ENCODE measurements around the gene NAA10.

The NAA10 gene

GRCh38 chrX:153932220-153932915 is 2.5 kb downstream of the NAA10 start:
- Histone ChIP-seq H3K9me3 (replicated peaks; ENCODE audit: low read length) (no peaks in the 10 kb centered on the region), H3K4me1 (ENCODE audit: control insufficient read depth, insufficient read depth, low read length) (peaks cover 28% of the 10 kb centered on the region), H3K4me3 (ENCODE audit: low read length) (no peak overlapping the region), H3K4me2 (ENCODE audit: low read length) (no peak overlapping the region), H3K9ac (ENCODE audit: low read depth, low read length) (no peak overlapping the region), H3K36me3 (ENCODE audit: insufficient read depth, low read length) (peaks cover 34% of the 10 kb centered on the region), H3K27me3 (ENCODE audit: control insufficient read depth, insufficient read depth, low read length) (no peaks in the 10 kb centered on the region)

DNA sequence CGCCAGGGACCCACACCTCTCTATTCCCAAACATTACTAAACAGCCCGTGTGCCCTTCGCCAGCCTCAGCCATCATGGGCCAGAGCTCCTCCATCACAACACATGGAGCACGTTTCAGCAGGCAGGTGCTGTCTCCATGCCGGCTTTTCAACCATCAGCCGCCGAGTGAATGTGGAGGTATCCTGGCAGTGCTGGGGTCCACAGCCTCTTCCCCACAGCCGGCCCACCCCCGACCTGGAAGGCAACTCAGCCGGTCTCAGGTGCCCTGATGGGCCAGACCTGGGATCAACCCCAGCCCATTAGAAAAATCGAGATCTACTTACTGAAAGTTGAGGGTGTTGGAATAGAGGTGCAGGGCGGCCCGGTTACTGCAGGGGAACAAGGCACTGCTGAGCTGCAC is 3.1 kb downstream of the NAA10 start:
- H3K36me3 ChIP-seq (ENCODE audit: insufficient read depth, low read length): peaks cover 34% of the 10 kb centered on the region
- H3K9me3 ChIP-seq (replicated peaks; ENCODE audit: low read length): no peaks in the 10 kb centered on the region
- no peak overlapping the region for H3K4me2 ChIP-seq (ENCODE audit: low read length)
- no peaks in the 10 kb centered on the region for H3K27me3 ChIP-seq (ENCODE audit: control insufficient read depth, insufficient read depth, low read length)
- H3K4me1 ChIP-seq (ENCODE audit: control insufficient read depth, insufficient read depth, low read length): peaks cover 34% of the 10 kb centered on the region
- H3K9ac ChIP-seq (ENCODE audit: low read depth, low read length): no peak overlapping the region
- no peak overlapping the region for H3K4me3 ChIP-seq (ENCODE audit: low read length)

GRCh38 chrX:153931151-153931550 is 3.7 kb downstream of the NAA10 start:
- H3K4me2 ChIP-seq (ENCODE audit: low read length): no peak overlapping the region
- no peak overlapping the region for H3K4me3 ChIP-seq (ENCODE audit: low read length)
- peaks cover 34% of the 10 kb centered on the region for H3K36me3 ChIP-seq (ENCODE audit: insufficient read depth, low read length)
- no peak overlapping the region for H3K9ac ChIP-seq (ENCODE audit: low read depth, low read length)
- H3K4me1 ChIP-seq (ENCODE audit: control insufficient read depth, insufficient read depth, low read length): peaks cover 40% of the 10 kb centered on the region
- no peaks in the 10 kb centered on the region for H3K9me3 ChIP-seq (replicated peaks; ENCODE audit: low read length)
- no peaks in the 10 kb centered on the region for H3K27me3 ChIP-seq (ENCODE audit: control insufficient read depth, insufficient read depth, low read length)

DNA sequence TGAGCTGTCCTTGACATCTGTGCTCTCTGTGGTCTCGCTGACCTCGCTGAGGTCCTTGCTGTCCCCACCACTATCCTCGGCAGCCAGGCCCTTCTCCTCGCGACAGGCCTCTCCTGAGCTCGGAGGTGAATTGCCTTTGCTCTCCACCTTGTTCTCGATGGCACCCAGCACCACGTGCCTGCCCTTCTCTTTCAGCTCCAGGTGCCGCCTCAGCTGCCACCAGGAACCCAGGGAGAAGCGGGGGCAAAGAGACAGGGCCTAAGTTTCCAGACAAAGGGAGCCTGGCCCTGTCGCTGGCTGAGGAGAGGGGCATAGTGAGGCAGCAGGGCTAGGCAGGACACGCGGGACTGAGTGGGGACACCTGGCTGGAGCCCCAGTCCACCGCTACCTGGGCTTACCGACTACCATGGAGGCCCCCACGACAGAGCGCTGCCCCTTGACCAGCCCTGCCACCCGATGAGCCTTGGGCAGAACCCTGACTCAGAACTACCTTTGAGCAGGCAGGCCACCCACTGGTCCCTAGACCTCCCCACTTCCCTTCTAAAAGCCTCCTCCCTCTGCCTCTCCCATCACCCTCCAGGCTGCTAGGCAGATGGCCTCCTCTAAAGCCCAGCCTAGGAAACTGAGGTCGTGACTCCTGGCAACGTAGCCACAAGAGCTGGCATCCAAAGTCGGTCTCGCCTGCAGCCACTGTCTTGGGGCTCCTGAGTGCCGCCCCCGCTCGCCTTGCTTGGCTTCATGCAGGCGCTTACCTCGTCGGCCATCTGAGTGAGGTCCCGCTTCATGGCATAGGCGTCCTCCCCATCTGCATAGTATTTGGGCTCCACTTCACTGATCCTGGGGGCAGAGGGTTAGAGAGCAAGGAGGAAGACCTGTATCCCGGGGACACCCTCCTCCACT is 4.6 kb downstream of the NAA10 start:
- Histone ChIP-seq H3K4me2 (ENCODE audit: low read length) (no peak overlapping the region), H3K4me3 (ENCODE audit: low read length) (no peak overlapping the region), H3K9me3 (replicated peaks; ENCODE audit: low read length) (no peaks in the 10 kb centered on the region), H3K36me3 (ENCODE audit: insufficient read depth, low read length) (peaks cover 34% of the 10 kb centered on the region), H3K9ac (ENCODE audit: low read depth, low read length) (no peak overlapping the region), H3K27me3 (ENCODE audit: control insufficient read depth, insufficient read depth, low read length) (no peaks in the 10 kb centered on the region), H3K4me1 (ENCODE audit: control insufficient read depth, insufficient read depth, low read length) (peaks cover 37% of the 10 kb centered on the region)

DNA sequence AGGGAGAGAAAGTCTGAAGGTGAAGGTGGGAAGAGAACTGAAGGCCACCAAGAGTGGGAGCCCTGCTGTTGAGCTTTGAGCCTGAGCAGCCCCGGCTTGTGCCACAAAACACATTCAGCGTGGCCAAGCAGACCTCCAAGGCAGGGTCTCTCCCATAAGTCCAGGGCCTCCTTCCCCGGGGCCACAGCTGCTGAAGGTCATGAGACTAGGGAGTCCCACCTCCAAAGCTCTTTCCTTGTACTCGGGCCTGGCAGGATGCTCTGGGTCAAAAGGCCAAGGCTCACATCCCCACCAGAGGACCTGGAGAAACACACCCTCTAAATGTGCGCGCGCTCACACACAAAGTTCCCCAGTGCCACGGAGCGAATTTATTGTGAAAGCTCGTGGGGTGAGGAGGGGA is 5.3 kb downstream of the NAA10 start:
- H3K9me3 ChIP-seq (replicated peaks; ENCODE audit: low read length): no peaks in the 10 kb centered on the region
- H3K36me3 ChIP-seq (ENCODE audit: insufficient read depth, low read length): peaks cover 34% of the 10 kb centered on the region
- H3K27me3 ChIP-seq (ENCODE audit: control insufficient read depth, insufficient read depth, low read length): no peaks in the 10 kb centered on the region
- no peak overlapping the region for H3K9ac ChIP-seq (ENCODE audit: low read depth, low read length)
- H3K4me3 ChIP-seq (ENCODE audit: low read length): no peak overlapping the region
- H3K4me1 ChIP-seq (ENCODE audit: control insufficient read depth, insufficient read depth, low read length): peaks cover 37% of the 10 kb centered on the region
- H3K4me2 ChIP-seq (ENCODE audit: low read length): no peak overlapping the region

- H3K9me3 ChIP-seq (replicated peaks; ENCODE audit: low read length): no peaks in the 10 kb centered on the region
- no peak overlapping the region for H3K4me3 ChIP-seq (ENCODE audit: low read length)
- peak overlapping the region; percentile 83 for H3K4me2 ChIP-seq (ENCODE audit: low read length)
- H3K27me3 ChIP-seq (ENCODE audit: control insufficient read depth, insufficient read depth, low read length): no peaks in the 10 kb centered on the region
- peaks cover 35% of the 10 kb centered on the region for H3K4me1 ChIP-seq (ENCODE audit: control insufficient read depth, insufficient read depth, low read length)
- H3K36me3 ChIP-seq (ENCODE audit: insufficient read depth, low read length): peaks cover 34% of the 10 kb centered on the region
- H3K9ac ChIP-seq (ENCODE audit: low read depth, low read length): no peak overlapping the region
These were observed 6.0 kb downstream of the NAA10 start for GRCh38 chrX:153928846-153929245.

DNA sequence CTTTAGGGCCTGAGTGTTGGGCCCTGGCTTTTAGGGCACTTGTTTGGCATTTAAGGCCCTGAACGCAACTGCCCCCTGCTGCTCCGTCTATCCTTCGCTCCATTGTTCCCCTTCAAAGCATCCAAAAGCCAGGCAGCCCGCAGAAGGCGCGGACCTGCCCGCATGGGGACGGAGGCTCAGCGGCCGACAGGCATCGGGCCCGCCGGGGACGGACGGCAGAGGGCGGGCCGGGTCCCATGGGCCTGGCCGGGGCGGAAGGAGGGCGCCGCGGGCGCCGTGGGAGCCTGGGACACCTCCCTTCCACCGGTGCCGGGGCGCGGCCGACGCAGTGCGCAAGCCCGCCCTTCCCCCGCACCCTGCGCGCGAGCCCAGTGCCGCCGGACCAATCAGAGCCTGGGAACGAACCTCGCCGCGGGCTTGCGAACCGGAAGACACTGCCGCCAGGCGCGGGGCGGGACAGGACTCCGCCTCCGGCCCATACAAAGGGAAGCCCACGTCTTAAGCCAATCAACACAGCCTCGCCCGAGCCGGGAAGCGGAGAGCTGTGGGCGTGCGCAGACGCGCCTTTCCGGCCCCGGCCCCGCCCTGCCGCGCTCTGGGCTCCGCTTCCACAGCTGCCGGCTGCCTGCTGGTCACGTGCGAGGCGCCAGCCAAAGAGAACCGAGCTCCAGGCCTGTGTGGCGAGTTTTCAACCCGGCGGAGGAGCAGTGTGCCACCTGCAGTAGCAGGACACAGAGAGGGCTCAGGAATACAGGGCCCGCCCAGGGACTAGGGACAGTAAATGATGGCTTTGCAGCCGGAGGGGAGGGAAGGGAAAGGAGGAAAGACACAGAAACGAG is 6.7 kb downstream of the NAA10 start:
- Histone ChIP-seq H3K4me3 (ENCODE audit: low read length) (peak overlapping the region; percentile 74), H3K4me2 (ENCODE audit: low read length) (peak overlapping the region; percentile 83), H3K27me3 (ENCODE audit: control insufficient read depth, insufficient read depth, low read length) (no peaks in the 10 kb centered on the region), H3K9me3 (replicated peaks; ENCODE audit: low read length) (no peaks in the 10 kb centered on the region), H3K9ac (ENCODE audit: low read depth, low read length) (peak overlapping the region; percentile 85), H3K4me1 (ENCODE audit: control insufficient read depth, insufficient read depth, low read length) (peaks cover 33% of the 10 kb centered on the region), H3K36me3 (ENCODE audit: insufficient read depth, low read length) (peaks cover 34% of the 10 kb centered on the region)

GRCh38 chrX:153927672-153927921 is 7.2 kb downstream of the NAA10 start:
- Histone ChIP-seq H3K27me3 (ENCODE audit: control insufficient read depth, insufficient read depth, low read length) (no peaks in the 10 kb centered on the region), H3K36me3 (ENCODE audit: insufficient read depth, low read length) (peaks cover 34% of the 10 kb centered on the region), H3K4me1 (ENCODE audit: control insufficient read depth, insufficient read depth, low read length) (peaks cover 35% of the 10 kb centered on the region), H3K9ac (ENCODE audit: low read depth, low read length) (peak overlapping the region; percentile 85), H3K4me2 (ENCODE audit: low read length) (peak overlapping the region; percentile 83), H3K4me3 (ENCODE audit: low read length) (peak overlapping the region; percentile 74), H3K9me3 (replicated peaks; ENCODE audit: low read length) (no peaks in the 10 kb centered on the region)

- Histone ChIP-seq H3K4me3 (ENCODE audit: low read length) (peak overlapping the region; percentile 74), H3K4me1 (ENCODE audit: control insufficient read depth, insufficient read depth, low read length) (peaks cover 37% of the 10 kb centered on the region), H3K27me3 (ENCODE audit: control insufficient read depth, insufficient read depth, low read length) (no peaks in the 10 kb centered on the region), H3K4me2 (ENCODE audit: low read length) (peak overlapping the region; percentile 83), H3K9me3 (replicated peaks; ENCODE audit: low read length) (no peaks in the 10 kb centered on the region), H3K9ac (ENCODE audit: low read depth, low read length) (peak overlapping the region; percentile 85), H3K36me3 (ENCODE audit: insufficient read depth, low read length) (peaks cover 29% of the 10 kb centered on the region)
These were observed 7.8 kb downstream of the NAA10 start for GRCh38 chrX:153926858-153927671.

DNA sequence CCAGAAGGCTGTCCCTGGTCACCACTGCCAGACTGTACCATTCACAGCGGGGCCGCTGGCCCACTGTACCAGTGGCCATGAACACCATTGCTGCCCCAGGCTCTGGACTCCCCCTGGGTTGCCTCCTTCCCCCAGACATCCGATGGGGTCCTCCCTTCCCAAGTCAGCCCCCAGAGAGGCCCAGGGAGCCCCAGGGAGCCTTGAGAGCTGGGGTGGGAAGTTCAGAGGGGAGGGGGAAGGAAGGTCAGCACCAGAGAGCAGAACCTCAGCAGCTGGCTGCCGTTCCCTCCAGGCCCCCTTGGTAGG is 8.3 kb downstream of the NAA10 start:
- Histone ChIP-seq H3K4me1 (ENCODE audit: control insufficient read depth, insufficient read depth, low read length) (peaks cover 43% of the 10 kb centered on the region), H3K4me2 (ENCODE audit: low read length) (peak overlapping the region; percentile 83), H3K36me3 (ENCODE audit: insufficient read depth, low read length) (peaks cover 24% of the 10 kb centered on the region), H3K9me3 (replicated peaks; ENCODE audit: low read length) (no peaks in the 10 kb centered on the region), H3K4me3 (ENCODE audit: low read length) (peak overlapping the region; percentile 74), H3K27me3 (ENCODE audit: control insufficient read depth, insufficient read depth, low read length) (no peaks in the 10 kb centered on the region), H3K9ac (ENCODE audit: low read depth, low read length) (peak overlapping the region; percentile 85)
